ENCODE results near the gene HCST. TPM values are rescaled to one million over a fixed set of nuclear protein-coding genes. Genes with fewer than 3 reads are reported as not detected.
A peak's percentile ranks its signal among the peaks of the same experiment; 100 is the strongest.

The HCST gene
- total RNA-seq, 1 donor: 0.81 TPM

DNA sequence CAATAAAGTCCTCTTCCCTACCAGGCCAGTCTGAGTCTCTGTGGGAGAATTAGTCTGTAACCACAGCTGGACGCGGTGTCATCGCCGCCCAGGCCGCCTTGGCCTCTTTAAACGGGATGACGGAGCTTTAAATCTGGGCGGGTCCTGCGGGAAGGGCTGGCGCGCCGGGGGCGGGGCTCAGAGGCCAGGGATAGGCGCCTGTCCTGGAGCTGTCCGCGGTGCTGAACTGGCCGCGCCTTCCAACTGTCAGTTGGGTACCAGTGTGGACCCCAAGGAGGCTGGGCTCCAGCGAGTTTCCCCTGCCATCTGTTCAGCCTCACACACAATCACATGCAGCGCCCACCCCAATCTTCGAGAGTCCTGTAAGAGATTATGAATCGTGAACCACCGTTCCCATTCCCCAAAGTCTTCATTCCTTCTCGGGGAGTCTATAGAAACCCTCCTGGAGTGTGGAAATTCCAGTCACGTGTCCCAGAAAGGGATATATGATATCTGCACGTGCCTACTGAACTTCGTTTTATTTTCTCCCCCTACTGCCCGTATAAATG, 22.5 kb upstream of the HCST start:
- TF ChIP-seq, protein P1, sequence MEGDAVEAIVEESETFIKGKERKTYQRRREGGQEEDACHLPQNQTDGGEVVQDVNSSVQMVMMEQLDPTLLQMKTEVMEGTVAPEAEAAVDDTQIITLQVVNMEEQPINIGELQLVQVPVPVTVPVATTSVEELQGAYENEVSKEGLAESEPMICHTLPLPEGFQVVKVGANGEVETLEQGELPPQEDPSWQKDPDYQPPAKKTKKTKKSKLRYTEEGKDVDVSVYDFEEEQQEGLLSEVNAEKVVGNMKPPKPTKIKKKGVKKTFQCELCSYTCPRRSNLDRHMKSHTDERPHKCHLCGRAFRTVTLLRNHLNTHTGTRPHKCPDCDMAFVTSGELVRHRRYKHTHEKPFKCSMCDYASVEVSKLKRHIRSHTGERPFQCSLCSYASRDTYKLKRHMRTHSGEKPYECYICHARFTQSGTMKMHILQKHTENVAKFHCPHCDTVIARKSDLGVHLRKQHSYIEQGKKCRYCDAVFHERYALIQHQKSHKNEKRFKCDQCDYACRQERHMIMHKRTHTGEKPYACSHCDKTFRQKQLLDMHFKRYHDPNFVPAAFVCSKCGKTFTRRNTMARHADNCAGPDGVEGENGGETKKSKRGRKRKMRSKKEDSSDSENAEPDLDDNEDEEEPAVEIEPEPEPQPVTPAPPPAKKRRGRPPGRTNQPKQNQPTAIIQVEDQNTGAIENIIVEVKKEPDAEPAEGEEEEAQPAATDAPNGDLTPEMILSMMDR (IDR thresholded peaks at IDR 0.05; ENCODE audit: insufficient read depth, low read length): no peak
- no peak overlapping the region for H3K4me3 ChIP-seq (ENCODE audit: low read depth, low read length)

DNA sequence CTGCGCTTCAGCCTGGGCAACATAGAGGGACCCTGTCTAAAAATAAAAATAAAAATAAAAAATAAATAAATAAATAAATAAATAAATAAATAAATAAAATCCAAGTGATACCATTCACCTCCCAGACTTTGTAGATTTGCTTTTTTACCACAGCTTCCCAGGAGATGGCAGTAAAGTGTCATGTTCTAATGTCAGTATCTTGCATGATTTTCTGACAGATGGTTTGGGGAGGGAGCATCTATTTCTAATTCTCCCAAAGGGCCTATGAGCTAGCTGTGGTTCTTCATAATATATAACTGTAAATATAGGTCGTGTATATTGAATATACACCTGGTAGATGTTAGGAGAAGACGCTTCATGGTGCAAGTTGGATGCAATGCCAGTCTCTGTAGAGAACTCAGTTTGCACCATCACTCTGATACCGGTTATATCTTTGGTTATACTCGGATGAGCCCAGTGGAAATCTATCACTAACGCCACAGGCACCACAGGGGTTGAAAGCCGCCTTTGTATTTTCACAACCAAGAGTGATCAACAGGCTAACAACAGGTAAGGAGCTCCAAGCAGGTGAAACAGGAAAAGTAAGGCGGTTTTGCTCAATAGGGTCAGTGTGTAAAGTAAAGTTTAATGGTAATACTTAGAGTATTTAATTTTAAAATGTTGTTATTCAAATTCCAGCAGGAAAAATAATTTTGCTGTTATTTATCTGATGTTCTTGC, 20.1 kb upstream of the HCST start:
- TF ChIP-seq, protein P1 (IDR thresholded peaks at IDR 0.05; ENCODE audit: insufficient read depth, low read length): peak; percentile 54
- DNase-seq (ENCODE audit: low read depth): peak; percentile 89
- H3K4me3 ChIP-seq (ENCODE audit: low read depth, low read length): no peak overlapping the region

More for the DNA sequence above, 22.5 kb upstream of the HCST start:
- DNase-seq (ENCODE audit: low read depth): peak; percentile 83

DNA sequence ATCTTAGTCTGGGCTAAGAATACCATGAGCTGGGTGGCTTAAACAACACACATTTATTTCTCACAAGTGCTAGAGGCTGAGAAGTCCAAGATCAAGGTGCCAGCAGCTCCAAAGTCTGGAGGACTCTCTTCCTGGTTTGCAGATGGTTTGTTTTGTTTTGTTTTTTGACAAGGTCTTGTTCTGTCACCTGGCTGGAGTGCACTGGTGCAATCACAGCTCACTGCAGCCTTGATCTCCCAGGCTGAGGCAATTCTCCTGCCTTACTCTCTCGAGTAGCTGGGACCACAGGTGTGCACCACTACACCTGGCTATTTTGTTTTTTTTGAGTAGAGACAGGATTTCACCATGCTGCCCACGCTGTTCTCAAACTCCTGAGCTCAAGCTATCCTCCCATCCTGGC, 18.4 kb upstream of the HCST start:
- TF ChIP-seq, protein P1 (IDR thresholded peaks at IDR 0.05; ENCODE audit: insufficient read depth, low read length): no peak
- H3K4me3 ChIP-seq (ENCODE audit: low read depth, low read length): no peak overlapping the region
- DNase-seq (ENCODE audit: low read depth): no peak

DNA sequence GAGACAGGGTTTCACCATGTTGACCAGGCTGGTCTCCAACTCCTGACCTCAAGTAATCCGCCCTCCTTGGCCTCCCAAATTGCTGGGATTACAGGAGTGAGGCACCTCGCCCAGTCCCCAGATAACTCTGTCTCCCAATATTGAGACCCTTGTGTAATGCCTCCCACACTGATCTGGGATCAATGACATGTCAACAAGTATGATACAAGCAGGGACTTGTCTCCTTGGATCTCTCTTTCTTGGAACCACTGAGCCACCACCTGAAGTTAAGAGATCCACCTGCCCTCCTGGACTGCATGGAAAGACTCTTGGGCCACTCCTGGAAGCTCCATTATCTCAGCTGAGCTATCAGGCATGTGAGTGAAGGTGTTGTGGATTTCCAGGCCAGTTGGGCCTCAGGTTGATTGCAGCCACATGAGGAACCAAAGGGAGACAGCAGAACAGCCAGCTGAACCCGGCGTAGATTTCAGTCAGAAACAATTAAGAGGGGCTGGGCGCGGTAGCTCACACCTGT, 17.0 kb upstream of the HCST start:
- H3K4me3 ChIP-seq (ENCODE audit: low read depth, low read length): no peak overlapping the region
- TF ChIP-seq, protein P1 (IDR thresholded peaks at IDR 0.05; ENCODE audit: insufficient read depth, low read length): no peak
- DNase-seq (ENCODE audit: low read depth): no peak

DNA sequence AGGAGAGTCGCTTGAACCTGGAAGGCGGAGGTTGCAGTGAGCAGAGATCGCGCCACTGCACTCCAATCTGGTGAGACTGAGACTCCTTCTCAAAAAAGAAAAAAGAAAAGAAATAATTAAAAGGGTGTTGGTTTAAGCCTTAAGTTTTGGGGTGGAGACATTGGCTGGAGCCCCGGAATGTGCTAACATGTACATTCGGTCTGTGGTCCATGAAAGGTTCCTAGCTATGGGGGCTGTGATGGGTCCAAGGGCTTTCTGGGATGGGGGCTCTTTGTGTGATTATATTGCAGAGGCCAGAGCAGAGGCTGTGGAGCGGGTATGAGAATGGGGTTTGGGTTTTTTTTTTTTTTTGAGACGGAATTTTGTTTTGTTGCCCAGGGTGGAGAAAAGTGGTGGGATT, 16.4 kb upstream of the HCST start:
- TF ChIP-seq, protein P1 (IDR thresholded peaks at IDR 0.05; ENCODE audit: insufficient read depth, low read length): no peak
- no peak for DNase-seq (ENCODE audit: low read depth)
- no peak overlapping the region for H3K4me3 ChIP-seq (ENCODE audit: low read depth, low read length)

DNA sequence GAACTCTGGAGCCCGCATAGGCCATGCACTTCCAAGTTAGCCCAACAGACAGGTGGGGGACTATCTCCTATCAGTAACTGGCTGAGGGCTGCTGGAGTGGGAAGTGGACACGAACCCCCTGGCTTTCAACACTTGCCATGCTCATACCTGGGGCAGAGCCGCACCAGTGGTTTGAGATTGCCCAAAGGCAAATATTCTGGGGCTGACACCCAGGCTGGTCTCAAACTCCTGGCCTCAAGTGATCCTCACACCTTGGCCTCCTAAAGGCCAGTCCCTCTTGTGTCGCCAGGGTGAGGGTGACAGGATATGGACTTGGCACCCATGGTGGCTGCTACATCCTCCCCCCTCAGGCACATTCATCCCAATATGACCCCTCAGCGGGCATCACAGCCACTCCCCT, 15.1 kb upstream of the HCST start:
- TF ChIP-seq, protein P1 (IDR thresholded peaks at IDR 0.05; ENCODE audit: insufficient read depth, low read length): no peak
- H3K4me3 ChIP-seq (ENCODE audit: low read depth, low read length): no peak overlapping the region
- DNase-seq (ENCODE audit: low read depth): no peak
